ENCODE data around the gene ZDHHC14.

The ZDHHC14 gene

GRCh38 chr6:157707576-157707975, 326.6 kb downstream of the ZDHHC14 start:
- no CpG with 5 or more reads among the region's 6 CpGs for WGBS (ENCODE audit: extremely low coverage, insufficient coverage, low lambda C conversion rate)
- no peak overlapping the region for H3K23ac ChIP-seq (ENCODE audit: low read length)
- no peak overlapping the region for H3K27ac ChIP-seq (ENCODE audit: low read depth, low read length)

DNA sequence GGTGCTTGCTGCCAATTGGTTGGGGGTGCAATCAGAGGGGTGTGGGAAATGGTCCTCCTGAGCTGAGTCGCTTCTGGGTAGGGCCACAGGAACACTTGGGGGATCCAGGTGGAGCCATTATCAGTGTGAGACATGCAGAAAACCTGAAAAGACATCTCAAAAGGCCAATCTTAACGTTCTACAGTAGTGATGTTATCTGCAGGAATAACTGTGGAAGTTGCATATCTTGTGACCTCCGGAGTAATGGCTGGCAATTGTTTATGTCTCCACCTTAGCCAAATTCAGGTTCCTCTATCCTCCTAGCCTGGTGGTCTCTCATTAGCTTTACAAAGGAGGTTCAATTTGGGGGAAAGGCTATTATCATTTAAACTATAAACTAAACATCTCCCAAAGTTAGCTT, 327.2 kb downstream of the ZDHHC14 start:
- Histone ChIP-seq H4K8ac (ENCODE audit: low read depth, low read length) (no peak overlapping the region), H2BK5ac (ENCODE audit: low read length) (no peak overlapping the region), H3K18ac (ENCODE audit: low read length) (no peak overlapping the region), H3K4ac (ENCODE audit: low read depth, low read length) (no peak overlapping the region), H3K79me1 (ENCODE audit: low read length) (no peaks in the 10 kb centered on the region), H3K27me3 (ENCODE audit: insufficient read depth, low read length, poor library complexity) (no peaks in the 10 kb centered on the region), H2AK5ac (ENCODE audit: low read length) (no peak overlapping the region), H3K4me1 (ENCODE audit: control insufficient read depth, low read depth, low read length) (no peaks in the 10 kb centered on the region), H4K5ac (ENCODE audit: low read length) (no peak overlapping the region), H3K4me3 (ENCODE audit: low read length) (no peak overlapping the region), H2BK120ac (ENCODE audit: low read depth, low read length) (no peak overlapping the region), H3K27ac (ENCODE audit: low read depth, low read length) (no peak overlapping the region), H3K36me3 (ENCODE audit: control insufficient read depth, insufficient read depth, low read length) (no peaks in the 10 kb centered on the region), H3K79me2 (ENCODE audit: control insufficient read depth, insufficient read depth, low read length) (no peaks in the 10 kb centered on the region), H3K23ac (ENCODE audit: low read length) (no peak overlapping the region), H2BK15ac (replicated peaks; ENCODE audit: low read depth) (no peak overlapping the region), H3K56ac (ENCODE audit: low read length) (peak overlapping the region; percentile 27), H3K4me2 (ENCODE audit: low read length) (no peak overlapping the region), H3K9ac (ENCODE audit: low read length) (no peak overlapping the region)
- WGBS (ENCODE audit: extremely low coverage, insufficient coverage, low lambda C conversion rate) = no CpG with 5 or more reads among the region's 3 CpGs
- no peak for DNase-seq

More at GRCh38 chr6:157707576-157707975, 326.6 kb downstream of the ZDHHC14 start:
- Histone ChIP-seq H3K18ac (ENCODE audit: low read length) (no peak overlapping the region), H2BK120ac (ENCODE audit: low read depth, low read length) (no peak overlapping the region), H3K9ac (ENCODE audit: low read length) (no peak overlapping the region), H2BK5ac (ENCODE audit: low read length) (no peak overlapping the region), H3K4me3 (ENCODE audit: low read length) (no peak overlapping the region), H3K56ac (ENCODE audit: low read length) (no peak overlapping the region), H3K4ac (ENCODE audit: low read depth, low read length) (no peak overlapping the region), H3K27me3 (ENCODE audit: insufficient read depth, low read length, poor library complexity) (no peaks in the 10 kb centered on the region), H3K79me1 (ENCODE audit: low read length) (no peaks in the 10 kb centered on the region), H2AK5ac (ENCODE audit: low read length) (no peak overlapping the region), H3K4me1 (ENCODE audit: control insufficient read depth, low read depth, low read length) (no peaks in the 10 kb centered on the region), H4K8ac (ENCODE audit: low read depth, low read length) (no peak overlapping the region), H3K36me3 (ENCODE audit: control insufficient read depth, insufficient read depth, low read length) (no peaks in the 10 kb centered on the region), H3K79me2 (ENCODE audit: control insufficient read depth, insufficient read depth, low read length) (no peaks in the 10 kb centered on the region), H3K4me2 (ENCODE audit: low read length) (no peak overlapping the region), H4K5ac (ENCODE audit: low read length) (no peak overlapping the region), H2BK15ac (replicated peaks; ENCODE audit: low read depth) (no peak overlapping the region)
- no peak for DNase-seq

GRCh38 chr6:157708933-157709332, 327.9 kb downstream of the ZDHHC14 start:
- H3K27ac ChIP-seq (ENCODE audit: low read depth, low read length) = no peak overlapping the region
- no peaks in the 10 kb centered on the region for H3K27me3 ChIP-seq (ENCODE audit: insufficient read depth, low read length, poor library complexity)
- H3K4me1 ChIP-seq (ENCODE audit: control insufficient read depth, low read depth, low read length) = no peaks in the 10 kb centered on the region
- H3K4me2 ChIP-seq (ENCODE audit: low read length) = no peak overlapping the region
- H3K36me3 ChIP-seq (ENCODE audit: control insufficient read depth, insufficient read depth, low read length) = no peaks in the 10 kb centered on the region
- H4K5ac ChIP-seq (ENCODE audit: low read length) = no peak overlapping the region
- no peak overlapping the region for H4K8ac ChIP-seq (ENCODE audit: low read depth, low read length)
- no peak overlapping the region for H2AK5ac ChIP-seq (ENCODE audit: low read length)
- H3K9ac ChIP-seq (ENCODE audit: low read length) = no peak overlapping the region
- H2BK120ac ChIP-seq (ENCODE audit: low read depth, low read length) = no peak overlapping the region
- no peak overlapping the region for H3K4ac ChIP-seq (ENCODE audit: low read depth, low read length)
- H3K4me3 ChIP-seq (ENCODE audit: low read length) = no peak overlapping the region
- WGBS (ENCODE audit: extremely low coverage, insufficient coverage, low lambda C conversion rate) = no CpG with 5 or more reads among the region's 7 CpGs
- H3K56ac ChIP-seq (ENCODE audit: low read length) = no peak overlapping the region
- H2BK15ac ChIP-seq (replicated peaks; ENCODE audit: low read depth) = no peak overlapping the region
- H3K79me1 ChIP-seq (ENCODE audit: low read length) = no peaks in the 10 kb centered on the region
- DNase-seq = no peak
- H3K23ac ChIP-seq (ENCODE audit: low read length) = no peak overlapping the region
- no peaks in the 10 kb centered on the region for H3K79me2 ChIP-seq (ENCODE audit: control insufficient read depth, insufficient read depth, low read length)
- no peak overlapping the region for H3K18ac ChIP-seq (ENCODE audit: low read length)
- H2BK5ac ChIP-seq (ENCODE audit: low read length) = no peak overlapping the region

GRCh38 chr6:157709555-157709954, 328.6 kb downstream of the ZDHHC14 start:
- Histone ChIP-seq H3K27me3 (ENCODE audit: insufficient read depth, low read length, poor library complexity) (no peaks in the 10 kb centered on the region), H3K9ac (ENCODE audit: low read length) (no peak overlapping the region), H3K56ac (ENCODE audit: low read length) (no peak overlapping the region), H2AK5ac (ENCODE audit: low read length) (no peak overlapping the region), H3K79me2 (ENCODE audit: control insufficient read depth, insufficient read depth, low read length) (no peaks in the 10 kb centered on the region), H3K4me3 (ENCODE audit: low read length) (no peak overlapping the region), H4K5ac (ENCODE audit: low read length) (no peak overlapping the region), H3K27ac (ENCODE audit: low read depth, low read length) (no peak overlapping the region), H3K23ac (ENCODE audit: low read length) (no peak overlapping the region), H2BK15ac (replicated peaks; ENCODE audit: low read depth) (no peak overlapping the region), H3K4ac (ENCODE audit: low read depth, low read length) (no peak overlapping the region), H3K18ac (ENCODE audit: low read length) (no peak overlapping the region), H4K8ac (ENCODE audit: low read depth, low read length) (no peak overlapping the region), H3K36me3 (ENCODE audit: control insufficient read depth, insufficient read depth, low read length) (no peaks in the 10 kb centered on the region), H2BK120ac (ENCODE audit: low read depth, low read length) (no peak overlapping the region), H2BK5ac (ENCODE audit: low read length) (no peak overlapping the region), H3K4me1 (ENCODE audit: control insufficient read depth, low read depth, low read length) (peaks cover 1% of the 10 kb centered on the region), H3K79me1 (ENCODE audit: low read length) (no peaks in the 10 kb centered on the region), H3K4me2 (ENCODE audit: low read length) (no peak overlapping the region)
- no CpG with 5 or more reads among the region's 7 CpGs for WGBS (ENCODE audit: extremely low coverage, insufficient coverage, low lambda C conversion rate)
- no peak for DNase-seq

GRCh38 chr6:157710604-157711003, 329.6 kb downstream of the ZDHHC14 start:
- no peak overlapping the region for H3K27ac ChIP-seq (ENCODE audit: low read depth, low read length)
- H3K79me2 ChIP-seq (ENCODE audit: control insufficient read depth, insufficient read depth, low read length) = no peaks in the 10 kb centered on the region
- no peak overlapping the region for H3K4ac ChIP-seq (ENCODE audit: low read depth, low read length)
- DNase-seq = no peak
- H3K9ac ChIP-seq (ENCODE audit: low read length) = no peak overlapping the region
- WGBS (ENCODE audit: extremely low coverage, insufficient coverage, low lambda C conversion rate) = no CpG with 5 or more reads among the region's 7 CpGs
- H3K4me1 ChIP-seq (ENCODE audit: control insufficient read depth, low read depth, low read length) = peaks cover 1% of the 10 kb centered on the region
- no peak overlapping the region for H3K23ac ChIP-seq (ENCODE audit: low read length)
- H3K4me2 ChIP-seq (ENCODE audit: low read length) = no peak overlapping the region
- H3K27me3 ChIP-seq (ENCODE audit: insufficient read depth, low read length, poor library complexity) = no peaks in the 10 kb centered on the region
- H3K56ac ChIP-seq (ENCODE audit: low read length) = no peak overlapping the region
- no peak overlapping the region for H3K4me3 ChIP-seq (ENCODE audit: low read length)
- H4K5ac ChIP-seq (ENCODE audit: low read length) = no peak overlapping the region
- no peaks in the 10 kb centered on the region for H3K79me1 ChIP-seq (ENCODE audit: low read length)
- no peak overlapping the region for H4K8ac ChIP-seq (ENCODE audit: low read depth, low read length)
- H2BK120ac ChIP-seq (ENCODE audit: low read depth, low read length) = no peak overlapping the region
- H2BK15ac ChIP-seq (replicated peaks; ENCODE audit: low read depth) = no peak overlapping the region
- H3K18ac ChIP-seq (ENCODE audit: low read length) = no peak overlapping the region
- no peaks in the 10 kb centered on the region for H3K36me3 ChIP-seq (ENCODE audit: control insufficient read depth, insufficient read depth, low read length)
- H2BK5ac ChIP-seq (ENCODE audit: low read length) = no peak overlapping the region
- H2AK5ac ChIP-seq (ENCODE audit: low read length) = no peak overlapping the region

- H3K36me3 ChIP-seq (ENCODE audit: control insufficient read depth, insufficient read depth, low read length) = no peaks in the 10 kb centered on the region
- H4K8ac ChIP-seq (ENCODE audit: low read depth, low read length) = no peak overlapping the region
- H3K56ac ChIP-seq (ENCODE audit: low read length) = no peak overlapping the region
- H3K18ac ChIP-seq (ENCODE audit: low read length) = no peak overlapping the region
- H3K4me1 ChIP-seq (ENCODE audit: control insufficient read depth, low read depth, low read length) = peaks cover 1% of the 10 kb centered on the region
- H2BK120ac ChIP-seq (ENCODE audit: low read depth, low read length) = no peak overlapping the region
- DNase-seq = no peak
- no peaks in the 10 kb centered on the region for H3K79me2 ChIP-seq (ENCODE audit: control insufficient read depth, insufficient read depth, low read length)
- H3K4me2 ChIP-seq (ENCODE audit: low read length) = no peak overlapping the region
- no CpG with 5 or more reads among the region's 8 CpGs for WGBS (ENCODE audit: extremely low coverage, insufficient coverage, low lambda C conversion rate)
- H2AK5ac ChIP-seq (ENCODE audit: low read length) = no peak overlapping the region
- H3K4ac ChIP-seq (ENCODE audit: low read depth, low read length) = no peak overlapping the region
- no peaks in the 10 kb centered on the region for H3K27me3 ChIP-seq (ENCODE audit: insufficient read depth, low read length, poor library complexity)
- no peak overlapping the region for H4K5ac ChIP-seq (ENCODE audit: low read length)
- no peak overlapping the region for H3K9ac ChIP-seq (ENCODE audit: low read length)
- no peak overlapping the region for H3K4me3 ChIP-seq (ENCODE audit: low read length)
- H3K23ac ChIP-seq (ENCODE audit: low read length) = no peak overlapping the region
- no peak overlapping the region for H2BK5ac ChIP-seq (ENCODE audit: low read length)
- H3K79me1 ChIP-seq (ENCODE audit: low read length) = no peaks in the 10 kb centered on the region
- H2BK15ac ChIP-seq (replicated peaks; ENCODE audit: low read depth) = no peak overlapping the region
- H3K27ac ChIP-seq (ENCODE audit: low read depth, low read length) = no peak overlapping the region
Measured at GRCh38 chr6:157711060-157711459, 330.1 kb downstream of the ZDHHC14 start.

Measured in mesendoderm (in vitro differentiated cells).